ENCODE data around the gene WDR1. TPM values are rescaled to one million over a fixed set of nuclear protein-coding genes. Genes with fewer than 3 reads are reported as not detected.

Gene WDR1
- total and polyA plus RNA-seq, 5 donors from 2014 or later, result 312 to 422 (median 356) TPM

Other genes starting within 250 kb of the WDR1 start
- 5.7 TPM for gene SLC2A9, start 95.3 kb downstream of the WDR1 start, total RNA-seq
- 1 to 10 TPM in 1 of 4 donors, under 1 TPM in 3; 0.41 to 1.7 (median 0.62) TPM for gene SLC2A9, start 95.3 kb downstream of the WDR1 start, polyA plus RNA-seq